Subcutaneous adipose tissue (tissue), 4 donors: Measurements from ENCODE around the gene AMDHD2. TPM values are rescaled to one million over a fixed set of nuclear protein-coding genes. Genes with fewer than 3 reads are reported as not detected.

ENCODE experiments used
- total RNA-seq, 4 donors: library from RNA; depleted of rRNA; stranded (reverse); fragments of >200 nt; gene quantifications; one replicate each; pipeline ENCODE4 v1.1.0, GENCODE V29; 2016
- TF ChIP-seq, protein P1 (sequence below): fragments of 450-650 bp; IDR thresholded peaks from one replicate; pipeline ENCODE4 v1.5.1; 2016; ENCODE audit warnings: low read depth, mild to moderate bottlenecking, control low read depth, antibody characterized with exemption, moderate library complexity

The AMDHD2 gene, protein sequence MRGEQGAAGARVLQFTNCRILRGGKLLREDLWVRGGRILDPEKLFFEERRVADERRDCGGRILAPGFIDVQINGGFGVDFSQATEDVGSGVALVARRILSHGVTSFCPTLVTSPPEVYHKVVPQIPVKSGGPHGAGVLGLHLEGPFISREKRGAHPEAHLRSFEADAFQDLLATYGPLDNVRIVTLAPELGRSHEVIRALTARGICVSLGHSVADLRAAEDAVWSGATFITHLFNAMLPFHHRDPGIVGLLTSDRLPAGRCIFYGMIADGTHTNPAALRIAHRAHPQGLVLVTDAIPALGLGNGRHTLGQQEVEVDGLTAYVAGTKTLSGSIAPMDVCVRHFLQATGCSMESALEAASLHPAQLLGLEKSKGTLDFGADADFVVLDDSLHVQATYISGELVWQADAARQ
- 10 to 100 TPM; 19.4 to 60.5 (median 42.9) TPM for total RNA-seq

DNA sequence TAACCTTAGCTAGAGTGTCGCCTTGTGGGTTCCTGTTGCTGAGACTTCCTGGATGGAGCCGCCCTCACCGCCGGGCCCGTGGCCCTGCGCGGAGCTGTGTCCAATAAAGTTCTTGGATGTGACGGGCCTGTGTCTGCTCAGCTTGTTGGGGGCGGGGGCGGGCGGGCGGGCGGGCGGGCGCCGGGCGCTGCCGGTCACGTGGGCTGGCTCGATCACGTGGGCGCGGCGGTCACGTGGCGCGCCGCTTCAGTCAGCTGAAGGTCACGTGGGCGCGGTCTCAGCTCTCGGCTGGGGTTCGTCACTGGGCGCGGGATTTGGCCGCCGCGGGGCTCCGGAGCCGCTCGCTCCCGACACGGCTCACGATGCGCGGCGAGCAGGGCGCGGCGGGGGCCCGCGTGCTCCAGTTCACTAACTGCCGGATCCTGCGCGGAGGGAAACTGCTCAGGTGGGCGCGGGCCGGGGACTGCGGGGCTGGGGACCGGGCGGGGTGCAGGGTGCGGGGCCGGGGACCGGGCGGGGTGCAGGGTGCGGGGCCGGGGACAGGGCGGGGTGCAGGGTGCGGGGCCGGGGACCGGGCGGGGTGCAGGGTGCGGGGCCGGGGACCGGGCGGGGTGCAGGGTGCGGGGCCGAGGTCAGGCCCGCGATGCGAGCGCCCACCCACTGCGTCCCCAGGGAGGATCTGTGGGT, at the start of gene AMDHD2:
Gene AMDHD2 (plus strand): TSS at position 275 of the 687 bp plus-strand sequence. CDS start 88 bp downstream, at position 363.
- TF ChIP-seq, protein P1, sequence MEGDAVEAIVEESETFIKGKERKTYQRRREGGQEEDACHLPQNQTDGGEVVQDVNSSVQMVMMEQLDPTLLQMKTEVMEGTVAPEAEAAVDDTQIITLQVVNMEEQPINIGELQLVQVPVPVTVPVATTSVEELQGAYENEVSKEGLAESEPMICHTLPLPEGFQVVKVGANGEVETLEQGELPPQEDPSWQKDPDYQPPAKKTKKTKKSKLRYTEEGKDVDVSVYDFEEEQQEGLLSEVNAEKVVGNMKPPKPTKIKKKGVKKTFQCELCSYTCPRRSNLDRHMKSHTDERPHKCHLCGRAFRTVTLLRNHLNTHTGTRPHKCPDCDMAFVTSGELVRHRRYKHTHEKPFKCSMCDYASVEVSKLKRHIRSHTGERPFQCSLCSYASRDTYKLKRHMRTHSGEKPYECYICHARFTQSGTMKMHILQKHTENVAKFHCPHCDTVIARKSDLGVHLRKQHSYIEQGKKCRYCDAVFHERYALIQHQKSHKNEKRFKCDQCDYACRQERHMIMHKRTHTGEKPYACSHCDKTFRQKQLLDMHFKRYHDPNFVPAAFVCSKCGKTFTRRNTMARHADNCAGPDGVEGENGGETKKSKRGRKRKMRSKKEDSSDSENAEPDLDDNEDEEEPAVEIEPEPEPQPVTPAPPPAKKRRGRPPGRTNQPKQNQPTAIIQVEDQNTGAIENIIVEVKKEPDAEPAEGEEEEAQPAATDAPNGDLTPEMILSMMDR: no peak

DNA sequence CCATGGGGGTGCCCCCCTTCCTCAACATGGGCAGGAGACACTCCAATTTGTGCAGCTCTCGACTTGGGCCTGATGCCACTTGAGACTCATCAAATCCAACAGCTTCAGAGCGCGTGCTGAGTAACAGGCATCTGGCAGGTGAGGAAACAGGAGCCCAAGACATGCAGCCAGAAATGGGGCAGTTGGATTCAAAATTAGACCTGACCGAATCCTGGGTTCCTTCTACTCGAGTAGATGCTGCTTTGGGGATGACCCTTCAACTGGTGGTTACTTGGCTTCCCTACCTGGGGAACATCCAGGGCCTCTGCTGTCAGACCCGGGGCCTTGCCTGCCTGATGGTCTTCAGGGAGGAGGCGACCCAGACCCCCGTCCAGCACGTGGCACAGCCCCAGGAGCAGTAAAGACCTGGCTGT, 49.6 kb upstream of the AMDHD2 start:
- TF ChIP-seq, protein P1: no peak

DNA sequence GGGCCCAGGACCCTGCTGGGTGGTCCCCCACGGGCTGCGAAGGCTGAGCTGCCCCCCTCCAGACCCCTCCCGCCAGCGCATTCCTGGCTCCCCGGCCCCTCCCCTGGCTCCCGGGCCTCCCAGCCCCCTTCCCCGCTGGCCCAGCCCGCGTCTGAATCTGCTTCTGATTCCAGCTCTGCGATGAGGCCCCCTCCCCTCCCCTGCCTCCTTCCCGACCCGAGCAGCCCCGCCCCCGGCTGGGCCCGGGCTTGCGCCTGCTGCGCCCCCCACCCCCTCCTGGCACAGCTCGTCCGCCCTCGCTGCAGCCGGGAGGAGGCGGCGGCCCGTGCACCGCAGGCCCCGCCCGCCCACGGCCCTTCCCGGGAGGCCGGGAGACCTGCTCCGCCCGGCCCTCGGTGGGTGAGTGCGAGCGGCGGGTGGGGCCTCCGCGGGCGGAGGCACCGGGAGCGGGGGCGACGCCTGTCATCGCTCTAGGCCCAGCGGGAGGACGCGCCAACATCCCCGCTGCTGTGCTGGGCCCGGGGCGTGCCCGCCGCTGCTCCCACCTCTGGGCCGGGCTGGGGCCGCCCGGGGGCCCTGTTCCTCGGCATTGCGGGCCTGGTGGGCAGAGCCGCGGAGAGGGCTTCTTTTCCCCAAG, 49.0 kb upstream of the AMDHD2 start, which contains the start of gene NTN3:
Gene NTN3 (plus strand): TSS at position 282 of the 637 bp plus-strand sequence. CDS start 405 bp downstream, outside the sequence.
- TF ChIP-seq, protein P1: no peak

DNA sequence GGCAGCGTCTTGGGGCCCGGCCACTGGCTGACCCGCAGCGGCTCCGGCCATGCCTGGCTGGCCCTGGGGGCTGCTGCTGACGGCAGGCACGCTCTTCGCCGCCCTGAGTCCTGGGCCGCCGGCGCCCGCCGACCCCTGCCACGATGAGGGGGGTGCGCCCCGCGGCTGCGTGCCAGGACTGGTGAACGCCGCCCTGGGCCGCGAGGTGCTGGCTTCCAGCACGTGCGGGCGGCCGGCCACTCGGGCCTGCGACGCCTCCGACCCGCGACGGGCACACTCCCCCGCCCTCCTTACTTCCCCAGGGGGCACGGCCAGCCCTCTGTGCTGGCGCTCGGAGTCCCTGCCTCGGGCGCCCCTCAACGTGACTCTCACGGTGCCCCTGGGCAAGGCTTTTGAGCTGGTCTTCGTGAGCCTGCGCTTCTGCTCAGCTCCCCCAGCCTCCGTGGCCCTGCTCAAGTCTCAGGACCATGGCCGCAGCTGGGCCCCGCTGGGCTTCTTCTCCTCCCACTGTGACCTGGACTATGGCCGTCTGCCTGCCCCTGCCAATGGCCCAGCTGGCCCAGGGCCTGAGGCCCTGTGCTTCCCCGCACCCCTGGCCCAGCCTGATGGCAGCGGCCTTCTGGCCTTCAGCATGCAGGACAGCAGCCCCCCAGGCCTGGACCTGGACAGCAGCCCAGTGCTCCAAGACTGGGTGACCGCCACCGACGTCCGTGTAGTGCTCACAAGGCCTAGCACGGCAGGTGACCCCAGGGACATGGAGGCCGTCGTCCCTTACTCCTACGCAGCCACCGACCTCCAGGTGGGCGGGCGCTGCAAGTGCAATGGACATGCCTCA, 48.3 kb upstream of the AMDHD2 start:
- TF ChIP-seq, protein P1: no peak

DNA sequence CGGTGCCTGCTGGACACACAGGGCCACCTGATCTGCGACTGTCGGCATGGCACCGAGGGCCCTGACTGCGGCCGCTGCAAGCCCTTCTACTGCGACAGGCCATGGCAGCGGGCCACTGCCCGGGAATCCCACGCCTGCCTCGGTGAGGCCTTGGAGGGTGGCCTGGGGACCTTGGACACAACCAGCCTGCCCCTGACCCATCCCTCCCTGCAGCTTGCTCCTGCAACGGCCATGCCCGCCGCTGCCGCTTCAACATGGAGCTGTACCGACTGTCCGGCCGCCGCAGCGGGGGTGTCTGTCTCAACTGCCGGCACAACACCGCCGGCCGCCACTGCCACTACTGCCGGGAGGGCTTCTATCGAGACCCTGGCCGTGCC, 47.7 kb upstream of the AMDHD2 start:
- TF ChIP-seq, protein P1: no peak

DNA sequence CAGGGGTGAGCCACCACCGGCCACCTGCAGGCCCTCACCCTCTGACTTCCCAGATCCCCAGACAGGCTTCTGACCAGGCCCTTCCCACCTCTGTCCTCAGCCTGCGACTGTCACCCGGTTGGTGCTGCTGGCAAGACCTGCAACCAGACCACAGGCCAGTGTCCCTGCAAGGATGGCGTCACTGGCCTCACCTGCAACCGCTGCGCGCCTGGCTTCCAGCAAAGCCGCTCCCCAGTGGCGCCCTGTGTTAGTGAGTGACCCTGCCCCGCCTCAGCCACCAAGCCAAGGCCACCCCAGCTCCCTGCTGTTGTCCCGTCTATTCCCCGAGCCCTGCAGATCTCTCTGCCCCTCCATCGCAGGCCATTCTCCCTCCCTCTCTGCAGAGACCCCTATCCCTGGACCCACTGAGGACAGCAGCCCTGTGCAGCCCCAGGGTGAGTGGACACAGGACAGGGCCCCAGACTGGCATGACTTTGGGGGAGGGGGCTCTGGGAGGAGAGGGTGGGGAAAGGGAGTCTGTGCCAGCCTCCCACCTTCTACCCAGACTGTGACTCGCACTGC, 47.2 kb upstream of the AMDHD2 start:
- TF ChIP-seq, protein P1: no peak
